ENCODE results near the gene NLGN1. TPM values are rescaled to one million over a fixed set of nuclear protein-coding genes. Genes with fewer than 3 reads are reported as not detected.

The NLGN1 gene
- total and polyA plus RNA-seq, 2 of the 8 experiments (the other 6 are each of a cell fraction or from before 2014, with no cell fraction given), result 7.8 to 14.8 TPM

GRCh38 chr3:173930251-173930650 lies 532.7 kb downstream of the NLGN1 start (continued):
- TF ChIP-seq CTBP2 (IDR thresholded peaks at IDR 0.05; ENCODE audit: borderline replicate concordance, insufficient read depth, insufficient read length, low read length), result no peak
- TF ChIP-seq TEAD4 (IDR thresholded peaks at IDR 0.05; ENCODE audit: low read depth, low read length), result no peak
- no peak for TF ChIP-seq HDAC2 (IDR thresholded peaks at IDR 0.05; ENCODE audit: borderline replicate concordance in 1 of 2, low read depth in 2 of 2, low read length in 2 of 2)
- no peak for TF ChIP-seq KDM4A (IDR thresholded peaks at IDR 0.05; ENCODE audit: low read depth, low read length, severe bottlenecking)
- no peak for TF ChIP-seq EP300 (IDR thresholded peaks at IDR 0.05; ENCODE audit: borderline replicate concordance in 1 of 2, low read depth in 2 of 2, low read length in 2 of 2)
- TF ChIP-seq SIX5 (IDR thresholded peaks at IDR 0.05; ENCODE audit: low read depth, low read length), result no peak
- no peak for TF ChIP-seq SP4 (IDR thresholded peaks at IDR 0.05; ENCODE audit: low read length)
- no peak for TF ChIP-seq EZH2 (IDR thresholded peaks at IDR 0.05; ENCODE audit: low read depth, low read length, severe bottlenecking)
